ENCODE results near the gene INSL4.

Gene INSL4

GRCh38 chr9:5231212-5231611 is at the start of gene INSL4:
INSL4 (plus strand) TSS chr9:5231419; CDS start chr9:5231524, 105 bp downstream.
- DNase-seq (ENCODE audit: low read depth, low spot score), result no peak

GRCh38 chr9:5184776-5185175 is 46.4 kb upstream of the INSL4 start:
- no peak for DNase-seq (ENCODE audit: low read depth, low spot score)

DNA sequence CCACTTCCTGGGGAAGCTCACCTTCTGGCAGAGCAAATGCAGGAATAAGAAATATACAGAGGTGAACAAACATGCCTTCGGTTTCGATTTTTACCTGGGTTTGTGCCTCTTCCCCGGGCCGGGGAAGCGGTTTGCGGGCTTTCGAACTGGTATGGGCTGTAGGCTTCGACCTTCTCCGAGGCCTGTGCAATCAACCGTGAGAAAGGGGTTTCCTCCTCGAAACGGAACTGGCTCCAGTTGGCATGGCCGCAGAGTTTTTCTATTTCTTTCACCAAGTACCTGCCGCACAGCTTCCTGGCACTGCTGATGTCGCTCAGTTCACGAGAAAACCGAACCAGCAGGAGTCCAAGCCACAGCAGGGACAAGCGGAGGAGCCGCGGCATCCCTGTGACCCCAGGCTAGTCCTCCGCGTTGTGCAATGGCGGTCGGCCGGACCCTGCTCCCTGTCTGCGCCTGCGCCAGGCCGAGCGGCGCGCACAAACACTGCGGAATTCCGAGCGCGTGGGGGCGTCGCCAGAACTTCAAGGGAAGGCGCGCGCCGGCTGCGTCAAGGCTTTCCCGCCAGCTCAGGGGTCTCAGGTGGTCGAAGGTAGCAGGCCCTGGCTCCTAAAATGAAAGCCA is 45.9 kb upstream of the INSL4 start, which contains the start of gene INSL6:
Gene INSL6 (minus strand): TSS at position 420 of the 621 bp plus-strand sequence. CDS start 37 bp downstream, at position 383.
- DNase-seq (ENCODE audit: low read depth, low spot score), result no peak

DNA sequence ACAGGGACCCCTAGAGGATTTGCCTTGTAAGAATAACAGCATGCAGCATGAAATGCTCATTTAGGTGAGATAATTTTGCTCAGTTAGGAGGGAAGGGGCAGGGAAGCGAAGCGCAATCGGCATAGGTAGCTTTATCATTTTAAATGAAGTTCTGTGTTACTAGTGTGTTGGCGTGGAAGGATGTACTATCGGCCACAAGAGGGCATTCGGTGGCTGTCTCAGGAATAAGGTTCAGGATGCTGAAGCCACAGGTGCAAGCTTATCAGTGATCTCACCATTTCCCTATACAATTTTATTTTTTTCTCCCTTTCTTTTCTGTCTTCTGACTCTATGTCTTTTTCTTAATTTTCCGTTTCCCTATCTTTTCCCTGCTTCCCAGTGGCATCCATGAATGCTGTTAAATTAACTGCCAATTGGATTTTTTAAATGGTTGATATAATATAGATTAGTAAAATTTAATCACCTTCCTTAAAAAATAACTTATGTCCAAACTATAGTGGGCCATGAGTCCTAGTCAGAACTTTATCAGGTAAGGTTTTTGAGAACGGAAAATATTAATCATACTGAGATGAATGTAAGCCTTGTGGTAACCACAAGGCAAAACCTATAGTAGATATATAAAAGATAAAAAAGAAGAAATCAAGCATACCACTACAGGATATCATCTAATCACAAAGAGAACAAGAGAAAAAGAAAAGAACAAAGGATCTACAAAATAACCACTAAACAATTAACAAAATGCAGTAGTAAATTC is 44.6 kb upstream of the INSL4 start:
- peak; percentile 29 for DNase-seq (ENCODE audit: low read depth, low spot score)

DNA sequence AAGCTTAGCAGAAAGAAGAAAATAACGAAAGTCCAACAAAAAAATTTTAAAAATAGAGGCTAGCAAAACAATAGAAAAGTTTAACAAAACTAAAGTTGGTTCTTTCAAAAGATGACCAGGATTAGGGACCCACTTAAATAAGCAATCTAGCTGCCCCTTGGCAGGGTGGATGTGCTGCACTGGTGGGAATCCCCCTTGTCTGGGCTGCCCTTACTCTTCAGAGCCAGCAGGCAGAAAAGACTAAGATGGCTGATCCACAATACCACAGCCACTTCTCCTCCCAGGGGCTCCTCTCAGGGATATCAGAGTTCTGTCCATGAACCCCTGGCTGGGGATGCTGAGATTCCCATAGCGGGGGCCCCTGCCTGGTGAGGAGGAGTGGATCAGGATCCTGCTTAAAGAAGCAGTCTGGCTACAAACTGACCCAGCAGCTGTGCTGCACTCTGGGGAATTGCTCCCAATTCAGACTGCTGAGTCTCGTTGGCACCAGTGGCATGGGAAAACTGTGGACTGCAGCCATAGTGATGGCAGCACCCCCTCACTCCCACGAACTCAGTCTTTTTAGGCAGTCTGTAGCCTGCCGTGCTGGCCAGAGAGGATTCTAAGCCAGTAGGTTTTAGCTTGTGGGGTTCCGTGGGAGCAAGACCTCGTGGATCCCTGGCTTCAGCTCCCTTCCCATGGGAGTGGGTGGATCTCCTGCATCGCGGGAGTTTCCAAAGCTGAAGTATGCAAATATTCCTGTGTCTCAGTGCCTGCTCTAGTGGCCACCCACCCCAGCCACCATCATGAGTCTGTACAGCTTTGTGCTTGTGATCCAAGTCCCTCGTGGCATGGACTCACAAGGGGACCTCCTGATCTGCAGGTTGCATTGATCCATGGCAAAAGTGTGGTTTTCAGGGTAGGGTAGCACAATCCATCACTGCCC is 42.9 kb upstream of the INSL4 start:
- no peak for DNase-seq (ENCODE audit: low read depth, low spot score)

GRCh38 chr9:5191985-5192384 is 39.2 kb upstream of the INSL4 start:
- no peak for DNase-seq (ENCODE audit: low read depth, low spot score)

DNA sequence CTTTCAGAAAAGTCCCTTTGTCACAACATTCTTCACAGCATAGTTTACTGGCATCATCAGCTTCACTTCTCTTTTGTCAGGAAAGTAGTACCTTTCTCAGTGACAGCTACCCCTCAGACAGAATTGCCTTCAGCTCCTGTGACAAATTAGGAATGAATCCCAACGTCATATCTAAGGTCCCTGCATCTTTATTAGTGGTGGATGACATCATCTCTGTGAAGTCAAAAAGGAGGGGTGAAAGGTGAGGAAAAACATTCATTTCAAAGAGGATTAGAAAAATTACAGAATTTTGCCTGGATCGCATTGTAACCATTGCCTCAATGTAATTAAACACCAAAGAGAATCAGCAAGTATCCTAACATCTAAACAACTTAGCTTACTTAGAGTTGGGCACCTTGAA is 37.9 kb upstream of the INSL4 start:
- no peak for DNase-seq (ENCODE audit: low read depth, low spot score)

GRCh38 chr9:5195463-5195862 is 35.8 kb upstream of the INSL4 start:
- no peak for DNase-seq (ENCODE audit: low read depth, low spot score)

GRCh38 chr9:5205071-5205470 is 26.1 kb upstream of the INSL4 start:
- DNase-seq (ENCODE audit: low read depth, low spot score), result no peak

GRCh38 chr9:5230554-5230953 is 665 bp upstream of the INSL4 start:
- DNase-seq (ENCODE audit: low read depth, low spot score), result no peak

- DNase-seq (ENCODE audit: low read depth, low spot score), result no peak
Measured at GRCh38 chr9:5263351-5264218, 32.4 kb downstream of the INSL4 start.

DNA sequence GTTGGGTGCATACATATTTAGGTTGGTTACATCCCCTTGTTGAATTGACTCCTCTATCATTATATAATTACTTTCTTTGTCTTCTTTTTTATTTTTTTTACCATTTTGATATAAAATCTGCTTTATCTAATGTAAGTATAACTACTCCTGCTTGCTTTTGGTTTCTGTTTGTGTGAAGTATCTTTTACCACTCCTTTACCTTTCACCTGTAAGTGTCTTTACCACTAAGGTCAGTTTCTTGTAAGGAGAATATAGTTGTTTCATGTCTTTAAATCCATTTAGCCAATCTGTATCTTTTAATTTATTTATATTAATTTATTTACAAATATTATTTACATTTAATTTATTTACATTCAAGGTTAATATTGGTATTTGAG is 33.0 kb downstream of the INSL4 start:
- no peak for DNase-seq (ENCODE audit: low read depth, low spot score)

- no peak for DNase-seq (ENCODE audit: low read depth, low spot score)
Measured at GRCh38 chr9:5265939-5266338, 34.7 kb downstream of the INSL4 start.

- no peak for DNase-seq (ENCODE audit: low read depth, low spot score)
Measured at GRCh38 chr9:5269249-5269715, 38.1 kb downstream of the INSL4 start.

GRCh38 chr9:5274770-5275169 is 43.6 kb downstream of the INSL4 start:
- no peak for DNase-seq (ENCODE audit: low read depth, low spot score)

- no peak for DNase-seq (ENCODE audit: low read depth, low spot score)
Measured at GRCh38 chr9:5278486-5278885, 47.3 kb downstream of the INSL4 start.
